Heart left ventricle (tissue), 16 donors: Measurements from ENCODE around the gene WNT9A. TPM values are rescaled to one million over a fixed set of nuclear protein-coding genes. Genes with fewer than 3 reads are reported as not detected.

Experiments used
- ATAC-seq, 4 donors: fragments of 200-7000 bp; cut with Tn5 transposase; one replicate each; pipeline ENCODE4 v1.9.1; 2020 to 2022; ENCODE audit warnings: moderate library complexity in 4 of 4, mild to moderate bottlenecking in 3 of 4, moderate number of reproducible peaks in 1 of 4
- DNase-seq, 5 donors: peaks; one replicate each; pipeline ENCODE4 v3.0.0-alpha.2; 2020
- H3K27ac ChIP-seq, 12 donors: fragments of 200-600 bp; sonication (generic) in 4 of 12; one replicate each; pipeline versions ENCODE4 v1.5.0 to v1.8.0; 2016 to 2022; ENCODE audit warnings: mild to moderate bottlenecking in 2 of 12
- H3K27me3 ChIP-seq, 9 donors: fragments of 200-600 bp; sonication (generic) in 2 of 9; one replicate each; pipeline versions ENCODE4 v1.5.1 to v1.8.0; 2016 to 2022; ENCODE audit warnings: mild to moderate bottlenecking in 3 of 9
- H3K36me3 ChIP-seq, 9 donors: fragments of 200-600 bp; sonication (generic) in 2 of 9; one replicate each; pipeline versions ENCODE4 v1.5.0 to v1.8.0; 2018 to 2022; ENCODE audit warnings: mild to moderate bottlenecking in 2 of 9
- H3K4me1 ChIP-seq, 12 donors: fragments of 200-600 bp; sonication (generic) in 4 of 12; one replicate each; pipeline versions ENCODE4 v1.5.0 to v1.8.0; 2016 to 2022; ENCODE audit warnings: mild to moderate bottlenecking in 3 of 12
- H3K4me3 ChIP-seq, 12 donors: fragments of 200-600 bp; sonication (generic) in 4 of 12; one replicate each; pipeline versions ENCODE4 v1.5.0 to v1.8.0; 2017 to 2022; ENCODE audit warnings: mild to moderate bottlenecking in 9 of 12, moderate library complexity in 4 of 12
- H3K9me3 ChIP-seq, 12 donors: fragments of 200-600 bp; sonication (generic) in 4 of 12; one replicate each; pipeline versions ENCODE4 v1.5.0 to v1.8.0; 2016 to 2022; ENCODE audit warnings: mild to moderate bottlenecking in 1 of 12
- CTCF ChIP-seq, 12 donors: fragments of 200-600 bp; sonication (generic) in 4 of 12; IDR thresholded peaks; one replicate each; pipeline versions ENCODE4 v1.5.0 to v1.8.0; 2018 to 2022; ENCODE audit warnings: antibody characterized with exemption in 12 of 12, mild to moderate bottlenecking in 5 of 12
- POLR2A ChIP-seq, 2 donors: fragments of 450-650 bp; IDR thresholded peaks; one replicate each; pipeline ENCODE4 v1.6.1; 2017; ENCODE audit warnings: antibody characterized with exemption in 2 of 2, mild to moderate bottlenecking in 2 of 2, moderate library complexity in 2 of 2
- WGBS, 4 donors: extraction: QIAGEN DNeasy Blood & Tissue Kit in 2 of 4; methylation state at CpG; one replicate each; pipeline versions ENCODE4 v1.1.5 to v1.1.7; 2013 to 2018; 5-methylcytosine and 5-hydroxymethylcytosine counted together
- intact Hi-C, 10 donors: fragments of 100-400 bp; cut with DNase I; formaldehyde crosslinking; loops; one replicate each; pipeline versions ENCODE4 v1.11.1 to v1.14.2; 2022
- microRNA-seq, 4 donors: library from miRNA; unstranded; fragments of <30 nt; microRNA quantifications; one replicate each; pipeline versions ENCODE4 to v1.2.0, GENCODE V29; 2017 to 2020
- polyA plus RNA-seq, 2 donors: library from polyadenylated mRNA; stranded (reverse); fragments of 200-250 nt; gene quantifications; one replicate each; pipeline ENCODE4 v1.2.3, GENCODE V29; 2013
- total RNA-seq, 9 donors: library from RNA; depleted of rRNA in 2 of 9; stranded (reverse); fragments of >200 nt in 2 of 9; fragmentation: NEBNext Ultra II Directional in 3 of 9; extraction: Animal tissue kit (Norgen Biotek cat#: 25700) in 3 of 9; gene quantifications; one replicate each; pipeline versions ENCODE4 v1.1.0 to v1.2.4, GENCODE V29; 2016 to 2023
- donor health status: ischemic (EF 13 %, LVEDD 7.1; RV severe dilation, severe dysfunction).
- donor health status: healthy with polysubstance abuse.
- donor health status: DM: no; HTN: yes; CAD: no.
- donor health status: DM: no; HTN: no; CAD: no.
- donor health status: ischemic (EF 25% LVEDD 6.9; RV normal size, moderate dysfunction).
- donor health status: ischemic (EF 25% LVEDD 5.7; RV mildly dilated, moderate dysfunction).
- donor health status: healthy.
- donor health status: DM: yes; HTN: yes; CAD: no.
- donor health status: ischemic (EF 35%, LVEDD 5.7; RV mildly dilated, moderate dysfunction).
- donor health status: nonischemic (EF 11% LVEDD 7.7; RV severe dilation, severe dysfunction).
- donor health status: DM: yes; HTN: yes; CAD: no.
- donor health status: PGD.
- donor health status: ischemic (EF 29% LVEDD 5.4; RV normal size, mild dysfunction).
- donor health status: nonischemic (EF 23%, LVEDD 6.1; RV moderate dilation, normal function).

Gene WNT9A
- total and polyA plus RNA-seq, 11 donors = 0.54 to 29.8 (median 2.3) TPM

GRCh38 chr1:227869279-227869842 is 78.4 kb downstream of the WNT9A start:
- Histone ChIP-seq H3K9me3 (peaks cover 0 to 25% (median 9%) of the 10 kb centered on the region in 12 donors), H3K36me3 (no peaks in the 10 kb centered on the region), H3K27me3 (peaks cover 0 to 10% (median 0%) of the 10 kb centered on the region in 9 donors), H3K4me3 (no peak overlapping the region), H3K27ac (no peak overlapping the region), H3K4me1 (peaks cover 0 to 8% (median 0%) of the 10 kb centered on the region in 12 donors)
- ATAC-seq = no peak
- WGBS, 4 donors = 35 to 55% (median 50%) methylated on average over 5 of the region's 5 CpGs
- intact Hi-C loops = no loop called here
- DNase-seq = no peak
- no peak for TF ChIP-seq CTCF (IDR thresholded peaks at IDR 0.05)
- TF ChIP-seq POLR2A (IDR thresholded peaks at IDR 0.05) = no peak

Small RNAs within 50 kb of the gene (microRNA-seq; reads per million reads assigned to microRNA genes)
- gene MIR5008 = 0.26 to 2.3 (median 0.82) reads per million in 4 donors

Other genes with a start within 250 kb of the WNT9A start
- 10 to 100 TPM in 7 of 9 donors, 1 to 10 TPM in 2; 7.8 to 14.1 (median 11.5) TPM for gene JMJD4, start 212.6 kb downstream of the WNT9A start, total RNA-seq
- 10 to 100 TPM in 1 of 2 donors, 1 to 10 TPM in 1; 7.9 to 12.6 TPM for gene JMJD4, start 212.6 kb downstream of the WNT9A start, polyA plus RNA-seq
- 100 to 1,000 TPM in 1 of 9 donors, 10 to 100 TPM in 8; 24.7 to 106 (median 37.9) TPM for gene SNAP47, start 212.5 kb downstream of the WNT9A start, total RNA-seq
- 10 to 100 TPM; 22.1 to 32.5 TPM for gene SNAP47, start 212.5 kb downstream of the WNT9A start, polyA plus RNA-seq
- not detected for gene PRSS38, start 132.3 kb downstream of the WNT9A start, total RNA-seq
- not detected for gene PRSS38, start 132.3 kb downstream of the WNT9A start, polyA plus RNA-seq
- not detected for gene WNT3A, start 59.1 kb upstream of the WNT9A start, total RNA-seq
- not detected for gene WNT3A, start 59.1 kb upstream of the WNT9A start, polyA plus RNA-seq
- gene ARF1, start 134.8 kb upstream of the WNT9A start, total RNA-seq = 100 to 1,000 TPM; 271 to 451 (median 310) TPM
- 100 to 1,000 TPM; 217 to 580 TPM for gene ARF1, start 134.8 kb upstream of the WNT9A start, polyA plus RNA-seq
- 1 to 10 TPM; 6.2 to 8.4 (median 7.2) TPM for gene C1orf35, start 155.4 kb upstream of the WNT9A start, total RNA-seq
- gene C1orf35, start 155.4 kb upstream of the WNT9A start, polyA plus RNA-seq = 1 to 10 TPM; 9.8 TPM
- 100 to 1,000 TPM in 2 of 9 donors, 10 to 100 TPM in 7; 35.5 to 125 (median 51.2) TPM for gene MRPL55, start 161.4 kb upstream of the WNT9A start, total RNA-seq
- 100 to 1,000 TPM in 1 of 2 donors, 10 to 100 TPM in 1; 81.5 to 141 TPM for gene MRPL55, start 161.4 kb upstream of the WNT9A start, polyA plus RNA-seq
- 100 to 1,000 TPM; 142 to 290 (median 169) TPM for gene GUK1, start 192.3 kb upstream of the WNT9A start, total RNA-seq
- gene GUK1, start 192.3 kb upstream of the WNT9A start, polyA plus RNA-seq = 100 to 1,000 TPM; 231 to 358 TPM
- 1 to 10 TPM in 3 of 9 donors, under 1 TPM in 6; 0.40 to 3.8 (median 0.88) TPM for gene GJC2, start 202.0 kb upstream of the WNT9A start, total RNA-seq
- gene GJC2, start 202.0 kb upstream of the WNT9A start, polyA plus RNA-seq = under 1 TPM; 0.61 to 0.78 TPM
- 10 to 100 TPM in 7 of 9 donors, 1 to 10 TPM in 2; 8.7 to 18.6 (median 12.3) TPM for gene IBA57, start 217.9 kb upstream of the WNT9A start, total RNA-seq
- 10 to 100 TPM in 1 of 2 donors, 1 to 10 TPM in 1; 4.8 to 11.3 TPM for gene IBA57, start 217.9 kb upstream of the WNT9A start, polyA plus RNA-seq